KG1 (cell line): Measurements from ENCODE around the gene CDKAL1.

Experiments
- DNase-seq: peaks from one replicate; lab custom pipeline; 2025; lab: John Stamatoyannopoulos, UW

Gene CDKAL1

GRCh38 chr6:20838113-20838512 lies 303.9 kb downstream of the CDKAL1 start:
- no peak for DNase-seq

GRCh38 chr6:20839630-20840029 lies 305.4 kb downstream of the CDKAL1 start:
- DNase-seq = no peak

GRCh38 chr6:20840675-20841074 lies 306.4 kb downstream of the CDKAL1 start:
- DNase-seq = no peak

- no peak for DNase-seq
Observed at GRCh38 chr6:20841806-20842205, 307.5 kb downstream of the CDKAL1 start.

- no peak for DNase-seq
Observed at GRCh38 chr6:20845592-20845991, 311.3 kb downstream of the CDKAL1 start.

GRCh38 chr6:20846602-20847028 lies 312.4 kb downstream of the CDKAL1 start:
- DNase-seq = no peak

- no peak for DNase-seq
Observed at GRCh38 chr6:20847904-20848303, 313.6 kb downstream of the CDKAL1 start.

GRCh38 chr6:20850686-20851416 lies 316.6 kb downstream of the CDKAL1 start:
- DNase-seq = no peak

- DNase-seq = no peak
Observed at GRCh38 chr6:20851795-20852194, 317.5 kb downstream of the CDKAL1 start.

GRCh38 chr6:20853828-20854227 lies 319.6 kb downstream of the CDKAL1 start:
- no peak for DNase-seq

- DNase-seq = no peak
Observed at GRCh38 chr6:20856681-20857288, 322.5 kb downstream of the CDKAL1 start.

GRCh38 chr6:20861481-20861880 lies 327.2 kb downstream of the CDKAL1 start:
- no peak for DNase-seq

GRCh38 chr6:20866036-20866435 lies 331.8 kb downstream of the CDKAL1 start:
- DNase-seq = no peak

- no peak for DNase-seq
Observed at GRCh38 chr6:20866935-20867703, 332.9 kb downstream of the CDKAL1 start.

- DNase-seq = no peak
Observed at GRCh38 chr6:20868397-20869096, 334.3 kb downstream of the CDKAL1 start.

- no peak for DNase-seq
Observed at GRCh38 chr6:20870021-20870420, 335.8 kb downstream of the CDKAL1 start.

GRCh38 chr6:20870493-20870892 lies 336.2 kb downstream of the CDKAL1 start:
- DNase-seq = no peak

GRCh38 chr6:20873425-20874190 lies 339.4 kb downstream of the CDKAL1 start:
- no peak for DNase-seq

- no peak for DNase-seq
Observed at GRCh38 chr6:20875369-20875963, 341.2 kb downstream of the CDKAL1 start.

- DNase-seq = no peak
Observed at GRCh38 chr6:20876036-20876435, 341.8 kb downstream of the CDKAL1 start.

GRCh38 chr6:20876561-20876960 lies 342.3 kb downstream of the CDKAL1 start:
- no peak for DNase-seq
